Left lung (tissue), 10 donors: Measurements from ENCODE around the gene NDUFB10. TPM values are rescaled to one million over a fixed set of nuclear protein-coding genes. Genes with fewer than 3 reads are reported as not detected.

Experiments used
- ATAC-seq: fragments of 200-7000 bp; cut with Tn5 transposase; one replicate; pipeline ENCODE4 v1.9.1; 2020; ENCODE audit warnings: moderate library complexity
- DNase-seq, 4 donors: peaks; one replicate each; pipeline ENCODE4 v3.0.0-alpha.2; 2013 to 2020
- H3K27ac ChIP-seq, 2 donors: fragments of 200-600 bp; sonication (generic) in 1 of 2; one replicate each; pipeline versions ENCODE4 v1.5.0 to v1.8.0; 2020 to 2021
- H3K27me3 ChIP-seq, 2 donors: fragments of 200-600 bp; sonication (generic) in 1 of 2; one replicate each; pipeline versions ENCODE4 v1.5.0 to v1.8.0; 2020 to 2021
- H3K36me3 ChIP-seq, 2 donors: fragments of 200-600 bp; sonication (generic) in 1 of 2; one replicate each; pipeline versions ENCODE4 v1.5.0 to v1.8.0; 2020 to 2021
- H3K4me1 ChIP-seq, 2 donors: fragments of 200-600 bp; one replicate each; pipeline ENCODE4 v1.8.0; 2021
- H3K4me3 ChIP-seq, 2 donors: fragments of 200-600 bp; sonication (generic) in 1 of 2; one replicate each; pipeline versions ENCODE4 v1.5.0 to v1.8.0; 2020 to 2021; ENCODE audit warnings: mild to moderate bottlenecking in 1 of 2
- H3K9me3 ChIP-seq, 2 donors: fragments of 200-600 bp; sonication (generic) in 1 of 2; one replicate each; pipeline versions ENCODE4 v1.5.0 to v1.8.0; 2020 to 2021
- CTCF ChIP-seq, 2 donors: fragments of 200-600 bp; sonication (generic) in 1 of 2; IDR thresholded peaks; one replicate each; pipeline versions ENCODE4 v1.5.0 to v1.8.0; 2021; ENCODE audit warnings: antibody characterized with exemption in 2 of 2
- intact Hi-C, 2 donors: fragments of 100-400 bp; cut with DNase I; formaldehyde crosslinking; loops; one replicate each; pipeline versions ENCODE4 v1.11.2 to v1.14.2; 2022
- polyA plus RNA-seq, 6 donors: library from polyadenylated mRNA; unstranded; fragments of 120-200 nt; gene quantifications; one replicate each; pipeline ENCODE4 v1.2.1, GENCODE V29; 2013; ENCODE audit not compliant: insufficient read length in 6 of 6
- total RNA-seq, 2 donors: library from RNA; stranded (reverse); fragmentation: NEBNext Ultra II Directional; extraction: Animal tissue kit (Norgen Biotek cat#: 25700); gene quantifications; one replicate each; pipeline ENCODE4 v1.2.1, GENCODE V29; 2021
- donor health status: DM: no; HTN: yes; CAD: no.
- donor health status: DM: no; HTN: no; CAD: no.

NDUFB10 gene
- total and polyA plus RNA-seq, 8 donors = 77.6 to 102 (median 93.8) TPM

GRCh38 chr16:2002406-2003230 is 43.3 kb downstream of the NDUFB10 start:
- peaks cover 0 to 59% of the 10 kb centered on the region in 2 donors for H3K36me3 ChIP-seq
- H3K9me3 ChIP-seq = no peaks in the 10 kb centered on the region
- H3K27me3 ChIP-seq = no peaks in the 10 kb centered on the region
- ATAC-seq (no peak), DNase-seq (peak in 1 of 4 donors; percentile 71)
- TF ChIP-seq CTCF (IDR thresholded peaks at IDR 0.05) = no peak
- H3K27ac ChIP-seq = no peak overlapping the region
- H3K4me3 ChIP-seq = no peak overlapping the region
- intact Hi-C loops = no loop called here
- peaks cover 19 to 43% of the 10 kb centered on the region in 2 donors for H3K4me1 ChIP-seq

- Histone ChIP-seq H3K27ac (no peak overlapping the region), H3K4me3 (no peak overlapping the region), H3K36me3 (peaks cover 0 to 52% of the 10 kb centered on the region in 2 donors), H3K4me1 (peaks cover 27 to 51% of the 10 kb centered on the region in 2 donors), H3K27me3 (no peaks in the 10 kb centered on the region), H3K9me3 (no peaks in the 10 kb centered on the region)
- intact Hi-C loops = no loop called here
- DNase-seq = no peak
- no peak for ATAC-seq
- no peak for TF ChIP-seq CTCF (IDR thresholded peaks at IDR 0.05)
Measured at GRCh38 chr16:2003231-2003826, 44.0 kb downstream of the NDUFB10 start.

- Histone ChIP-seq H3K9me3 (no peaks in the 10 kb centered on the region), H3K27me3 (no peaks in the 10 kb centered on the region), H3K27ac (no peak overlapping the region), H3K4me1 (peaks cover 32 to 58% of the 10 kb centered on the region in 2 donors), H3K4me3 (no peak overlapping the region), H3K36me3 (peaks cover 0 to 45% of the 10 kb centered on the region in 2 donors)
- intact Hi-C loops = no loop called here
- peak; percentile 85 to 93 for TF ChIP-seq CTCF (IDR thresholded peaks at IDR 0.05)
- ATAC-seq = peak; percentile 93
- peak in 3 of 4 donors; percentile 87 to 97 (median 91) for DNase-seq
Measured at GRCh38 chr16:2003827-2004641, 44.7 kb downstream of the NDUFB10 start.

GRCh38 chr16:2004795-2005517 is 45.6 kb downstream of the NDUFB10 start:
- no peaks in the 10 kb centered on the region for H3K9me3 ChIP-seq
- no peak for TF ChIP-seq CTCF (IDR thresholded peaks at IDR 0.05)
- no peak for DNase-seq
- no peak overlapping the region for H3K27ac ChIP-seq
- peaks cover 0 to 36% of the 10 kb centered on the region in 2 donors for H3K36me3 ChIP-seq
- intact Hi-C loops = no loop called here
- H3K27me3 ChIP-seq = no peaks in the 10 kb centered on the region
- no peak for ATAC-seq
- H3K4me1 ChIP-seq = peaks cover 32 to 59% of the 10 kb centered on the region in 2 donors
- H3K4me3 ChIP-seq = no peak overlapping the region
